PC-3 (cell line): ENCODE measurements around the gene PACRG.

Experiments used
- CTCF ChIP-seq: fragments of 300-600 bp; sonication (generic); conservative IDR thresholded peaks from 2 replicates; pipeline ENCODE4 v1.5.1; 2017; ENCODE audit warnings: antibody characterized with exemption, low read depth, mild to moderate bottlenecking, low read length
- EZH2 ChIP-seq: fragments of 300-600 bp; sonication (generic); IDR thresholded peaks from one replicate; pipeline ENCODE4 v1.6.1; 2017; ENCODE audit warnings: antibody characterized with exemption, mild to moderate bottlenecking, low read length; ENCODE audit not compliant: unreplicated experiment
- EZH2phosphoT487 ChIP-seq: fragments of 300-600 bp; sonication (generic); IDR thresholded peaks from 2 replicates; pipeline ENCODE4 v1.6.1; 2018; ENCODE audit warnings: mild to moderate bottlenecking, antibody characterized with exemption, low read length, borderline replicate concordance

GRCh38 chr6:163288066-163288465 lies 560.3 kb downstream of the PACRG start:
- TF ChIP-seq EZH2phosphoT487 (no peak), CTCF (no peak), EZH2 (no peak)
